ENCODE data around the gene ATF7.
"Not testable (repeated sequence)": the region's sequence is repeated elsewhere in the genome, so short reads cannot be mapped to it uniquely, and the experiment has no call there.

ATF7 gene

DNA sequence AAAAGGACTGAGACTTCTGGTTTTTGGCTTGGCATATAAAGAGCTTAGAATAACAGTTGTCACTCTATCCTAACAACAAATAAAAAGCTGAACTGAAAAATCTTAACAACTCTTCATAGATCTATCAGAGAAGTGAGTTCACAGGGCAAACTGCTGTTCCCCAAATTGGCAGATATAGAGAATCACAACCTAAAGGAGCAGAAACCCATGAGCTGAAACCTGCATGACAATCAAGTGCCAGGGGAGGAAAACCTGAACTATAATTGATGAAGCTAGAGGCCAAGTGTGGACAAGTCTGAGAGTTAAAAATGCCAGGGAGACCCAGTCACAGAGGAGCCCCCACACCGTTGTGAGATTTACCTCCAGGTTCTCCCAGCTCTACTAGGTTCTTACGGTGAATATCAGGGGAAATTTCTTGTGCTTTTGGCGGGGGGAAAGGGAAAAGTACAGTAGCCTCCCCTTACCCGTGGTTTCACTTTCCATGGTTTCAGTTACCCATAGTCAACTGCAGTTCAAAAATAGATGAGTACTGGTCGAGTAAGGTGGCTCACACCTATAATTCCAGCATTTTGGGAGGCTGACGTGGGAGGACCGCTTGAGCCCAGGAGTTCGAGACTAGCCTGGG lies 53.9 kb downstream of the ATF7 start:
- no peak for DNase-seq (ENCODE audit: insufficient read length, low spot score)

DNA sequence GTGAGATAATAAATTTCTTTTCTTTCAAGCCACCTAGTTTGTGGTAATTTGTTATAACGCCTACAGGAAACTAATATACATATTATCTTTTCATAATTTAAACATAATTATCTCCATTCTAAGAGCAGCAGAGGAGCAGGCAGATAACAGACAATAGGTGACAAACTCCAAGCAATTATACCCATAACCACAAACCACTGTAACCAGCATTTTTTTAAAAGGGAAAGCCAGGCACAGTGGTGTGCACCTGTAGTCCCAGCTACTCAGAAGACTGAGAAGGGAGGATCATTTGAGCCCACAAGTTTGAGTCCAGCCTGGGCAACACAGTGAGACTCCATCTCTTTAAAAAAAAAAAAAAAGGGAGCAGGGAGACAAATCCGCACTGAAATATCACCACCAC lies 54.9 kb downstream of the ATF7 start:
- DNase-seq (ENCODE audit: insufficient read length, low spot score) = no peak
- no peak for FAIRE-seq

More for the DNA sequence above, 53.9 kb downstream of the ATF7 start:
- FAIRE-seq = peak; percentile 82

DNA sequence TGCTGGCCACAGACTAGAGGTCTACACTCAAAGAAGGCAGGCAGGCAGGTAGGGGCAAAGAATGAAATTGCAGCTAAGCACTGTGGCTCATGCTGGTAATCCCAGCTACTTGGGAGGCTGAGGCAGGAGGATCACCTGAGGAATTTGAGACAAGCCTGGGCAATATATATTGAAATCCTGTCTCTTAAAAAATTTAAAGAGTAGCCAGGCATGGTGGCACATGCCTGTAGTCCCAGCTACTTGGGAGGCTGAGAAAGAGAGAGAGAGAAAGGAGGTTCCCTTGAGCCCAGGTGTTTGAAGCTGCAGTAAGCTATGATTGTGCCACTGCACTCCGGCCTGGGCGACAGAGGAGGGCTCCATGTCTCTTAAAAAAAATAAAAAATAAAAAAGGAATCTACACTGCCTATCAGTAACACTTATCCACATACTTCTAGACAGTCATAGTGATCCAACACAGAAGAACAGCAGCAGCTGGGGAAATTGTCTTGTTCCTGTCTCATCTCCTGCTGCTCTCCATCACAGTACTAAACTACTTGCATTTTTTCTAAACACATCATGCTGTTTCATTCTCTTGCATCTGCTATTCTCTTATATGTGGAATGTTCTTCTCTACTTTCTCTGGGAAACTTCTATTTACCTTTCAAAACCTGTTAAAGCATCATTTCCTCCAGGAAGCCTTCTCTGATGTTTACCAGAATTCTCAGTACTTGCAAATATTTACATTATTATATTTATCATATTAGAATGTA lies 57.2 kb downstream of the ATF7 start:
- FAIRE-seq = no peak

DNA sequence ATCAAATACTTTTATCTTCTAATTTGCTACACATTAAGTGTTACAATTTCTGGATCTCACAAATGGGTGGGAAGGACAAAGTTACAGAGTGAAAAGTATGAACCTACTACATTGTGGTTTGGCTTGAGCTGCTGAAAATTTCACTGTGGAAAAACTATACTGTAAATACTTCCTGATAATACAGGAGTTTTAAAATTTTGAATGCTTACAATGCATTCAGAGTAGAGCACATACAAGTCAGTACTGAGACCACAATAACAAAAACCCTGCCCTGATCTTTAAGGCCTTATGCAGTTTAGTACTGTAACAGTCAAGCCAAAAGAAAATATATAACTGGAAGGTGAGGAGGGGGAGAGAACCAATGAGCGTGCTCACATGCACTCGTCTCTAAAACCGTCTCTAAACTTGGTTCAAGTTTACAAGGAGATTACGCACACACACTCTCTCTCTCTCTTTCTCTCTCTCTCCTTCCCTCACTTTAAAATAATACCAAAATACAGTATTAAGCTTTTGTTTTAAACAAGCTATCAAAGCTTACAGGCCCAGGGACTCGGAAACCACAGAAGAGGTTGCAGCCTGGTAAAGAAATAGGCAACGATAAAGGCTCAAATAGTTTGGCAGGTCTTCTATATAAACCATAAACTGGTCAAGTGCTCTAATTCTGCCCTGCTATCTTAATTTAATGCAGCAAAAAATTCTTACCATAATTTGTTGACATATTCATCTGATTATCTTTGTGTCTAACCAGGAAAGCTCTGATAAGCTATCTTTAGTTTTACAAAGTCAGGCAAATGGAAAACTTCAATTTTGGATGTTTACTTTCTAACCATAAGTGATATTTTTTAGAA lies 58.0 kb downstream of the ATF7 start:
- no peak for DNase-seq (ENCODE audit: insufficient read length, low spot score)
- FAIRE-seq = no peak

More for the DNA sequence above, 57.2 kb downstream of the ATF7 start:
- DNase-seq (ENCODE audit: insufficient read length, low spot score) = no peak

DNA sequence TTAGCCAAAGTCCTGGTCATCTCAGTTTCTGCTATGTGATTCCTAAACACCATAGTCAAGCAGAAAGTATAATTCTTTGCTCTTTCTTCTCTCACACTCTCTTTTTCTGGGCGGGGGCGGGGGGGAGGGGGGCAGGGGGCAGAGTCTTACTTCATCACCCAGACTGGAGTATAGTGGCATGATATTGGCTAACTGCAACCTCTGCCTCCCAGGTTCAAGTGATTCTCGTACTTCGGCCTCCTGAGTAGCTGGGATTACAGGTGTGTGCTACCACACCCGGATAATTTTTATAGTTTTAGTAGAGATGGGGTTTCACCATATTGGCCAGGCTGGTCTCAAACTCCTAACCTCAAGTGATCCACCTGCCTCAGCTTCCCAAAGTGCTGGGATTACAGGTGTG lies 60.8 kb downstream of the ATF7 start:
- DNase-seq (ENCODE audit: insufficient read length, low spot score); FAIRE-seq: not testable (repeated sequence)

DNA sequence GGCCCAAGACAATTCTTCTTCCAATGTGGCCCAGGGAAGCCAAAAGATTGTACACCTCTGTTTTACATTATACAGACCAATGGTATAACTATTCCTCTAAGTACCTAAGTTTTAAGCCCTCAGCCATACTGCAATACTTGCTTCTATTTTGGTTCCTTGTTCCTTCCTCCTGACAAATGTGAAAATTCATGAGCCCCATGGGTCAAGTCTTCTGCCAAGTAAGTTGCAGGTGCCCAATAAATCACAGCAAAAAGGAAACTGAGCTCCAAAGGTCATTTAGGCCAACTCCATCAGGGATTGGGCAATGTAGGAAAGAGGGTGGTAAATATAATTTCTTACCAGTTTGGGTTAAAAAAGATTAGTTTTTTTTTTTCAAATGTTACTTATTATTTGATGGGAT lies 61.2 kb downstream of the ATF7 start:
- no peak for DNase-seq (ENCODE audit: insufficient read length, low spot score)
- FAIRE-seq = no peak

DNA sequence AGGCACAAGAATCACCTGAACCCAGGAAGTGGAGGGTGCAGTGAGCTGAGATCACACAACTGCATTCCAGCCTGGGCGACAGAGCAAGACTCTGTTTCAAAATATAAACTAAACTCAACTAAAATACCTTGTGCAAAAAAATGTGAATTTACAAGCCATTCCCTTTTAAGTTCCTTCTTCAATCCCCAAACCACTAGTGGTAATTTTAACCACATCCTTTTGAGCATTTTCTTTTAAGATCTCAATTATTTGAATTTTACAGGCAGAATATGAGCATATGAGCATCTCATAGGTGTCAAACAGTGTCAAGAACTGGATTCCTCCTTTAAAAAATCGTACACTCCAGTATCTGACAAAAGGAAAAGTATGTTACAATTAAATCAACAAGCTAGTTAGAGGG lies 61.9 kb downstream of the ATF7 start:
- DNase-seq (ENCODE audit: insufficient read length, low spot score) = no peak
- FAIRE-seq = no peak

DNA sequence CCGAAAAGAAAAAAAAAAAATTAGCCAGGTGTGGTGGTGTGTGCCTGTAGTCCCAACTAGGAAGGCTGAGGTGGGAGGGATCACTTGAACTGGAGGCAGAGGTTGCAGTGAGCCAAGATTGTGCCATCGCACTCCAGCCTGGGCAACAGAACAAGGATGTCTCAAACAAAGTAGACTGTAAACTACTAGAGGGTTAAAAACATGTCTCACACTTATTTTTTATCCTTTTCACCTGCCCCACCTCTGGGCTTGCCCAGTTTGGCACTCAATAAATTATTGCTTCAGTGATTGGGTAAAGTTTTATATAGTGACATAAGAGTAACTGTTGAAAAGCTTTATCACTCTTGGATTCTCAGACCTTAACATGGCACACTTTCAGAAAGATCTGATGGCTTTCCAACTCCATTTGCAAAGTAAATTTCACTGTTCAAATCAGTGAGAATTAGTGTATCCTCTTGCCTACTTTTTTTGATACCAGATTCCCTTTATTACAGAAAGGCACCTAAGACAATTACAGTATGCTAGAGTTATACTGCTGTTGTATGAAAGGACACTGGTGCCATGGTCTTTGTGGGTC lies 62.6 kb downstream of the ATF7 start:
- FAIRE-seq = no peak
- DNase-seq (ENCODE audit: insufficient read length, low spot score) = no peak

DNA sequence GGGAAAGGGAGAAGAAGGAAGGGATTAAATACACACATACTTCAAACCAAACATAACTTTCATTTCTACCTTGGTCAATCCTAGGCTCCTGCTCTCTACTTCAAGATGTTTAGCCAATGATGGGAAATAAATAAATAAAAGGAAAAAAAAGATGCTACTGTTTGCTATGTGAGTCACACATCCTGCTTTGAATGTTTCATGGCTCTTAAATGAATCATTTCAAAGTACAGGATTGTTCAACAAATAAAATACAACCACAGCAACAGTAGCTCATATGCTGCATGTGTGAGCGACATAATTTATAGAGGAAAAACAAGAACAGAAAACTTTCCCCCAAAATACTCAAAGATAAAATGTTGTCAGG lies 64.6 kb downstream of the ATF7 start:
- DNase-seq (ENCODE audit: insufficient read length, low spot score) (no peak), FAIRE-seq (no peak)

DNA sequence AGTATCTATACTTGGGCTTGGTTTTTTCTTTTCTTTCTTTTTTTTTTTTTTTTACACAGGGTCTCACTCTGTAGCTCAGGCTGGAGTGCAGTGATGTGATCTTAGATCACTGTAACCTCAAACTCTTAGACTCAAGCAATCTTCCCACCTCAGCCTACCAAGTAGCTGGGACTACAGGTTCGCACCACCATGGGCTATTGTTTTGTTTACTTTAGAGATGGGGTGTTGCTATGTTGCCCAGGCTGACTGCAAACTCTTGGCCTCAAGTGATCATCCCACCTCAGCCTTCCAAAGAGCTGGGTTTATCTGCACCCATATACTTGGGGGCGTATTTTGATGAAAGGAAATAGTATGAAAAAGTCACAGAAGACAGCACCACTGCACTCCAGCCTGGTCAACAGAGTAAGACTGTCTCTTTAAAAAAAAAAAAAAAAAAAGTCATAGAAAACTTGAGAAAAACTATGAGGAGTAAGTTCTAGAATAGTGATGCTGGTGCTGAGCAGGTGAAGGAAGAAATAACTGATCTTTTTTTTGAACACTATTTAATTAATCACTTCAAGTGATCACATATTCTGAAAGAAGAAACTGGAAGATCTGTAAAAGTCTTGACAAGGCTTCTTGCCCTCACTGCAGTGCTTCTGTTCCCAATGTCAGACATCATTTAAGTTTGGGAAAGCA lies 65.1 kb downstream of the ATF7 start:
- FAIRE-seq (no peak), DNase-seq (ENCODE audit: insufficient read length, low spot score) (no peak)

DNA sequence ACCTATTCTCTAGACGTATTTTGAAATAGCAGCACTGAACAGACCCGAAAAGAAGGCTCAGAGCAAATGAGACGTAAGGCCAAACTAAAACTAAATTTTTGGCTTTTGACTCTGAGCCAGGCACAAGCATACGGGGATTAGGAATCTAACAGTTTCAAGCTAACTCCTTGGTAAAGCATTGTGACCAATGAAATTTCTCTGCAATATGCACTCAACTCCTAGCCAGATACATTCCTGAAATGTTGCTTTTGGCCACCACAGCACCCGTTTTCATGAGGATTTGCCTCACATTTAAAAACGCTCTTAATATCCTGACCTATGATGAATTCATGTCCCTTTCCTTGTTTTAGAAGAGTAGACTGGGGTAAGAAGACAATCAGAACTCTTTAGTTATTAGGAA lies 65.8 kb downstream of the ATF7 start:
- DNase-seq (ENCODE audit: insufficient read length, low spot score) (no peak), FAIRE-seq (no peak)

DNA sequence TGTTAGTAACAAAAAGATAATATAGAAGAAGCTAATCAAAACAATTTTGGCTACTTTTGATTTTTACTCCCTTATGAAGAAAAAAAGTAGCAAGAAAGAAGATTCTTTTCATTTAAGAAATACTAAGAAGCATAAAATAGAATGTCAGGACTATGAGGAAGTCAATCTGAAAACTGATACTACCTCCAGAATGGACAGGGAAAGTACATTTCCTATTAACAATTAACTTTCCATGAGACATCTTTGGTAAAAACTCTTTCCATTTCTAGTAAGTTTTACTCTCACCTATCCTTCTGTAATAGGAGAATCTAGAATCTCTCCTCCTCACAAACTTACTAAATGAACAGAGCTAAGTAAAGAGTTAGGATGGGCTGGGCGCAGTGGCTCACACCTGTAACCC lies 67.6 kb downstream of the ATF7 start:
- DNase-seq (ENCODE audit: insufficient read length, low spot score) (no peak), FAIRE-seq (no peak)

DNA sequence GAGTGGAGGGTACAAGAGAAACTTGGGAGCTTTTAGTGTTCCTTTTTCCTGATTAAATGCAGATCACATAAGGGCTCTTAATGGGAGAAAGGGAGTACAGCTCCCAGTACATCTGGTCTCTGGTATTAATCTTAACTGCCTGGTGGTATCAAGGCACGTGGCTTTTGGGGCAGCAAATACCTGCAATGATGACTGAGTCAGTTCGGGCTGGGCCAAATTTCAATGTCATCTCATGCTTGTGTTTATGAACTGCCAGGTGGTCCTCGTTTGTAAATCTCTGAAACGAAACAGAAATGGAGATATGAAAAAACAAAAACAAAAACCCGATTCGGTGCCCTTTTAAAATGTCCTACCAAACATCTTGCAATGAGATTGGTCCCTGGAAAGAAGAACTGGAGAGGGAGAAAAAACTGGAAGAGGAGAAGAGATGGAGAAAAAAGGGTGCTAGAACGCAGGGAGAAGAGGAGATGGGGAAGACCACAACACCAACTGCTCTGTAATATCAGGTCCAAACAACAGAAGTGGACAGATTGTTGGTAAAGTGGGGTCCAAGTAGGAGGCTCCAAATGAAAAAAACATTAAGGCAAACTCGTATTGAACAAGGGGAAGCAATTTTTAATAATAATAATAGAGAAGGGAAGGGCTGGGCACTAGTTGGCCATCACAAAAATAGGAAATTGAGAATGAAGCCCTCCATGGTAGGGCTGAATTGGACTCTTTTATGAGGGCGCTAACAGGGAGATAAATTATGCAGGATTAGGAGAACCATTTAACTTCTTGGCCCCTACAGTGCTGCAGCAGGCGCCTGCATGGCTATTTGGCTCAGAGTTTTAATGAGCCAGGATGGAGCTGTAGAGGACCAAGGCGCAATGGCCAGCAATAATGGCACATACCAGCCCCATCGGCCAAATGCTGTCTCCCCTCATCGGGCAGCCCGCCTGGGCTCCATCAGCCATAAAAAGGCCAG lies 73.5 kb downstream of the ATF7 start:
- DNase-seq (ENCODE audit: insufficient read length, low spot score) = no peak

DNA sequence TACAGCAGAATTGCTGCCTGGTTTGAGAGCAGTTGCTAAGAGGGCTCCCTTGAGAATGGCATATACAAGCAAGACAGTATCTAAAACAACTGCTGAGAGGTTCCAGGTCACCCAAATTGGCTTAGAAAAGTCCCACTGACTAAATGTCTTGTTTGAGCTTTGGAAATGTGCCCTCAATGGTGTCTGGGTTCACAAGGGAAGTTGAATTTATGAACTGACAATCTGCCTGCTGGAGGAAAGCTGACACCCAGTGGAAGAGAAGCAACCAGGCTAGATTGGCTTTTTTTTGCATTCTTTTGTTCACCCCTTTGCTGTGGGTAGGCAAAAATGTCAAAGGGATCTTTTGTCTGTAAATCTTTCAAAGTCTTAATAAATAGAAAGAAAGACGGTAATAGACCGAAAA lies 74.3 kb downstream of the ATF7 start:
- no peak for DNase-seq (ENCODE audit: insufficient read length, low spot score)
- FAIRE-seq = no peak

More for the DNA sequence above, 73.5 kb downstream of the ATF7 start:
- FAIRE-seq = no peak

DNA sequence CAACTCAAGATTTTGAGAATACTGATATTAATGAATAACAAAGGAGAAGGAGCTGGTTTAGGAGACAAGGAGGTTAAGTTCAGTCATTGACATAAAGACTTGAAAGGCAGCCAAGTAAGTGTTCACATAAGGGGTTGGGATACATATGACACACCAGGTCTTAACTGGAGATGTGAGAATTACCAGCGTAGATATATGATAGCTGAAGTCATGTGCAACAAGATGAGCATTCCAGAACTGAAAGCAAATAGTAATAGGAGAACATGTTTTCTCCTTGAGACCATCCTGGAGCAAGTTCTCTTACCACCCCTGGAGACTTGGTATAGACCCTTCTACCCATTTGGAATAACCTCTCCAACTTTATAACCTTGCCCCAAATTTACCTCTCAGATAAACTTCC lies 75.6 kb downstream of the ATF7 start:
- DNase-seq (ENCODE audit: insufficient read length, low spot score) = no peak
- FAIRE-seq = no peak

DNA sequence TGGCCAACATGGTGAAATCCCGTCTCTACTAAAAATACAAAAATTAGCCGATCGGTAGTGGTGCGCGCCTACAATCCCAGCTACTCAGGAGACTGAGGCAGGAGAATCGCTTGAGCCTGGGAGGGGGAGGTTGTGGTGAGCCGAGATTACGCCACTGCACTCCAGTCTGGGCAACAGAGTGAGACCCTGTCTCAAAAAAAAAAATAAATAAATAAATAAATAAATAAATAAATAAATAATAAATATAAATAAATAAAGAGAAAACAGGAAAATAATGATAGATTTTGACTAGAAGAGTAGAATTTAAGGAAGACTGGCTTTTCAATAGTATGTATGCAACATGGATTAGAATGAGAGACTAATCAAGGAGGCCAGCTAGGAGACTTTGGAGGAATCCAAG lies 76.1 kb downstream of the ATF7 start:
- not testable (repeated sequence) for FAIRE-seq; DNase-seq (ENCODE audit: insufficient read length, low spot score)

DNA sequence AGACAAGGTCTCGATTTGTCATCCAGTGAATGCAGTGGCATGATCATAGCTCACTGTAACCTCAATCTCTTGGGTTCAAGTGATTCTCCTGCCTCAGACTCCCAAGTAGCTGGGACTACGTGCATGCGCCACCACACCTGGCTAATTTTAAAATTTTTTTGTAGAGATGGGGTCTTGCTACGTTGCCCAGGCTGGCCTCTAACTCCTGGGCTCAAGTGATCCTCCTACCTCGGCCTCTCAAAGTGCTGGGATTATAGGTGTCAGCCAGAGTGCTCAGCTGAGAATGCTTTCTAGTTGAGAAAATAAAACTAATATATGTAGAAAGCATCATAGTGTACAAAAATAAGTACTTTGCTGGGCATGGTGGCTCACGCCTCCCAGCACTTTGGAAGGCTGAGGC lies 77.8 kb downstream of the ATF7 start:
- not testable (repeated sequence) for DNase-seq (ENCODE audit: insufficient read length, low spot score); FAIRE-seq

DNA sequence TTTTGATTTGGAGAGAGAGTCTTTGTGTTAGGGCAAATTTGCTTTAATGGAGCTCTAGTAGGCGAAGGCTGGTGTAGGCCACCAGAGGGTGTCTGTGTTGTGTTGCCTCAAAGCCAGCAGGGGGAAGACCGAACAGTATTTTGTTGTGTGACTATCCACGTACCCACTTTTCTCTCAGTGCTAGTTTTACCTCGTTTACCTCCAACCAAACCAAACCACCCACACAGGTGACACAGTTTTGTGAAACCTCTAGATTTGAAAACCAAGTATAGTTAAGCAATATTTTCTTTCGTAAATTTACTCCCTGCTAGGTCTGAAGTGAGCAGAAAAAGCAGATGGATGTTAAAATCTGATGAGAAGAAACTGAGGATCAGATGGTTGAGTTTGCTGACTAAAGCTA lies 82.6 kb downstream of the ATF7 start:
- FAIRE-seq = peak; percentile 83
- peak; percentile 59 for DNase-seq (ENCODE audit: insufficient read length, low spot score)

DNA sequence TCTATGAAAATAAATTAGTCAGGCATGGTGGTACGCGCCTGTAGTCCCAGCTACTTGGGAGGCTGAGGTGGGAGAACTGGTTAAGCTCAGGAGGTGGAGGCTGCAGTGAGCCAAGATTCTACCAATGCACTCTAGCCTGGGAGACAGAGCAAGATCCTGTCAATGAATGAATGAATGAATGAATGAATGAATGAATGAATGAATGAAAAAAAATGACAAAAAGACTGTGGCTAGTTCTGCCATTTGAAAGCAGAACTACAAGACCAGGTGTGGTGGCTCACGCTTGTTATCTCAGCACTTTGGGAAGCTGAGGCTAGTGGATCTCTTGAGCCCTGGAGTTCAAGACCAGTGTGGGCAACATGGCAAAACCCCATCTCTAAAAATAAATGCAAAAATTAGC lies 86.7 kb downstream of the ATF7 start:
- DNase-seq (ENCODE audit: insufficient read length, low spot score) = no peak
- no peak for FAIRE-seq

Measured in GM19239 (cell line).